ENCODE results near the gene RASA3.

The RASA3 gene

GRCh38 chr13:114013952-114014629, 118.3 kb downstream of the RASA3 start:
- no peak for FAIRE-seq

GRCh38 chr13:114013336-114013735, 119.1 kb downstream of the RASA3 start:
- FAIRE-seq: no peak

- FAIRE-seq: no peak
Observed at GRCh38 chr13:114012921-114013320, 119.5 kb downstream of the RASA3 start.

GRCh38 chr13:114012141-114012540, 120.3 kb downstream of the RASA3 start:
- no peak for FAIRE-seq

GRCh38 chr13:114011226-114011625, 121.2 kb downstream of the RASA3 start:
- FAIRE-seq: no peak

- no peak for FAIRE-seq
Observed at GRCh38 chr13:114010401-114011101, 121.9 kb downstream of the RASA3 start.

GRCh38 chr13:114009590-114010400, 122.6 kb downstream of the RASA3 start:
- no peak for FAIRE-seq

GRCh38 chr13:114008964-114009589, 123.3 kb downstream of the RASA3 start:
- no peak for FAIRE-seq

- no peak for FAIRE-seq
Observed at GRCh38 chr13:114007566-114007965, 124.9 kb downstream of the RASA3 start.

GRCh38 chr13:114005206-114005724, 127.2 kb downstream of the RASA3 start:
- FAIRE-seq: no peak

GRCh38 chr13:114004420-114005205, 127.8 kb downstream of the RASA3 start:
- no peak for FAIRE-seq

- FAIRE-seq: no peak
Observed at GRCh38 chr13:114002771-114003321, 129.6 kb downstream of the RASA3 start.

- no peak for FAIRE-seq
Observed at GRCh38 chr13:114002009-114002544, 130.3 kb downstream of the RASA3 start.

GRCh38 chr13:114001331-114002008, 131.0 kb downstream of the RASA3 start:
- no peak for FAIRE-seq

- no peak for FAIRE-seq
Observed at GRCh38 chr13:114000151-114001040, 132.0 kb downstream of the RASA3 start.

GRCh38 chr13:113999618-113999910, 132.9 kb downstream of the RASA3 start:
- FAIRE-seq: no peak

- no peak for FAIRE-seq
Observed at GRCh38 chr13:113998781-113999617, 133.4 kb downstream of the RASA3 start.

GRCh38 chr13:113997845-113998751, 134.3 kb downstream of the RASA3 start:
- no peak for FAIRE-seq
